ENCODE results near the gene CCDC187.
A peak's percentile ranks its signal among the peaks of the same experiment; 100 is the strongest.

CCDC187 gene

DNA sequence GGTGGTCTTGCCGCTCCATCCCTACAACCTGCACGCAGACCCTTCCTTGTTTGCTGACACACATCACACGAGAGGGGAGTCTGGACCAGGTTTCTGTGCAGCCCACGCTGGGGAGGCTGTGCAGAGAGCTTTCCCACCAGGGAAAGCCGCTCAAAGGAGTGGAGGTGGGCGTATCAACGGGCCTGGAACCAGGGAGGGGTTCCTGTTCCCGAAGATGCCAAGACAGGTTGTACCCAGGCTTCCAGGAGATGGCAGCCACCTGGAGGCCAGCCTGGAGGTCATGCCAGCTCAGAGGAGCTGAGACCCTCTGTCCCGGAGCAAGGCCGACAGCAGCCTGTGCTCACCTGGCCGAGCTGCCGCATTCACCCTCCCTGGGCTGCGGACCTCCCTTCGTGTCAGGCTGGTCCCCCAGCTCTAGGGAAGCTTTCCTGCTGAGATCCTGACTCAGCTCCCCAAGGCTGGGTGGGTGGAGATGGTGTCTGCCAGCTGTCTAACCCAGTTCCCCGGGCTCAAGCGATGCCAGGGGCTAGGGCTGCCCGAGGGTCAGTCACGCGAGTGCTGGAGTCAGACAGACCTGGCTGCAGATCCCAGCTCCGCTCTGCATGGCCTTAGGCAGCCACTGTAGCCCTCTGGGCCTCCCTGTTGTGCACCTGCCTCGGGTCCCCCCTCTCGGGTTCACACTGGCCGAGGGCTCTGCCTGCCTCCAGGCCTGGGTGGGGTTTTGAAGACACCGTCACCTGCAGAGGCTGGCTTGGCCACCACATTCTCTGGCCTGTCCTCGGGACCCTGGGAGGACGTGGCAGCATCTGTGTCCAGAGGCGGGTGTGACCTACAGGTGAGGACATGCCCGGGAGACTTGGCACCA is 29.7 kb downstream of the CCDC187 start:
- TF ChIP-seq, protein P1, sequence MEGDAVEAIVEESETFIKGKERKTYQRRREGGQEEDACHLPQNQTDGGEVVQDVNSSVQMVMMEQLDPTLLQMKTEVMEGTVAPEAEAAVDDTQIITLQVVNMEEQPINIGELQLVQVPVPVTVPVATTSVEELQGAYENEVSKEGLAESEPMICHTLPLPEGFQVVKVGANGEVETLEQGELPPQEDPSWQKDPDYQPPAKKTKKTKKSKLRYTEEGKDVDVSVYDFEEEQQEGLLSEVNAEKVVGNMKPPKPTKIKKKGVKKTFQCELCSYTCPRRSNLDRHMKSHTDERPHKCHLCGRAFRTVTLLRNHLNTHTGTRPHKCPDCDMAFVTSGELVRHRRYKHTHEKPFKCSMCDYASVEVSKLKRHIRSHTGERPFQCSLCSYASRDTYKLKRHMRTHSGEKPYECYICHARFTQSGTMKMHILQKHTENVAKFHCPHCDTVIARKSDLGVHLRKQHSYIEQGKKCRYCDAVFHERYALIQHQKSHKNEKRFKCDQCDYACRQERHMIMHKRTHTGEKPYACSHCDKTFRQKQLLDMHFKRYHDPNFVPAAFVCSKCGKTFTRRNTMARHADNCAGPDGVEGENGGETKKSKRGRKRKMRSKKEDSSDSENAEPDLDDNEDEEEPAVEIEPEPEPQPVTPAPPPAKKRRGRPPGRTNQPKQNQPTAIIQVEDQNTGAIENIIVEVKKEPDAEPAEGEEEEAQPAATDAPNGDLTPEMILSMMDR (conservative IDR thresholded peaks at IDR 0.05): no peak
- H3K27ac ChIP-seq: no peak overlapping the region

DNA sequence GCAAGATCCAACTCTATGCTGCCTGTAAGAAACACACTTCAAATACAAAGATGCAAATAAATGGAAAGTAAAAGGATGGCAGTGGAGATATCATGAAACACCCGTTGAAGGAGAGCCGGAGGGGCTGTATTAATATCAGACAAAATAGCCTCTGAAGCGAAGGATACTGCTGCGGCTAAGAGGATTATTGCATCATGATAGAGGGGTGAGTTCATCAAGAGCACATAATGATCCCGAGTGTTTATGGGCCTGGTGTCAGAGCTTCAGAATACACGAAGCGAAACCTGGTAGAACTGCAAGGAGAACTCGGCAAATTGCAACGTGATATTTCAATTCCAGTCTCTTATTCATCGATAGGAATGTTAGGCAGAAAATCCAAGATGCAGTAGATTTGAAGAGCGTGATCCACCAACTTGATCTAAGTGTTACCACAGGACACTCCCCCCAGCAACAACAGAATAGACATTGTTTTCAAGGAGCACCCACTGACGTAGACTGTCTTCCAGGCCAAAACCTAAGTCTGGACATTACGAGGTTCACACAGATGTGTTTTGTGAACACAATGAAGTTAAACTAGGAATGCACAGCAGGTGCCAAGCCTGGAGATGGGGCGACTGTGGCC is 30.5 kb downstream of the CCDC187 start:
- TF ChIP-seq, protein P1 (conservative IDR thresholded peaks at IDR 0.05): no peak
- H3K27ac ChIP-seq: no peak overlapping the region

DNA sequence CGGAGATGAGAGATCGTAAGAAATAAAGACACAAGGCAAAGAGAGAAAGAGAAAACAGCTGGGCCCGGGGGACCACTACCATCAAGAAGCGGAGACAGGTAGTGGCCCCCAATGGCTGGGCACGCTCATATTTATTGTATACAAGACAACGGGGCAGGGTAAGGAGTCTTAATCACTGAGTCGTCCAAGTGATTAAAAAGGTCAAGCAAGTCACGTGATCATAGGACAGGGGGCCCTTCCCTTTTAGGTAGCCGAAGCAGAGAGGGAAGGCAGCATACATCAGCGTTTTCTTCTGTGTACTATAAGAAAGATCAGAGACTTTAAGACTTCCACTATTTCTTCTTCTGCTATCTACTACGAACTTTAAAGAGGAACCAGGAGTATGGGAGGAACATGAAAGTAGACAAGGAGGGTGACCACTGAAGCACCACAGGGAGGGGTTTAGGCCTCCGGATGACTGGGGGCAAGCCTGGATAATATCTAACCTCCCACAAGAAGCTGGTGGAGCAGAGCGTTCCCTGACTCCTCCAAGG is 33.7 kb downstream of the CCDC187 start:
- H3K27ac ChIP-seq: no peak overlapping the region

DNA sequence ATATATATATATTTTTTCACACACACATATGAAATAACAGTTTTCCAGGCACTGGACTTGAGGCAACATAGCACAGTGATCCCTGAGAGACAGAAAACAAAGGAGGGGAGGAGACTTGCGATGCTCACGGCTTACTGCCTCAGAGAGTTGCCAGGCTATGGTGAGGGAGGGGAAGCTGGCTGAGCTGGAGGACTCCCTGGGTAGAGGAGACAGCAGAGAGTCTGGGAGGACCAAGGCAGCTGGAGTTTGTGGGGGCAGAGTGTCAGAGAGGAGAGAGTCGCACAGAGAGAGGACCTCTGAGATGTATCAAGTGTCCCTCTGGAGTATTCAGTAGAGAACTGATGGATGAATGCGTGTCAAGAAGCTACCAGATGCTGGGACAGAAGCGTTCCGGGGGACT is 35.2 kb downstream of the CCDC187 start:
- TF ChIP-seq, protein P1 (conservative IDR thresholded peaks at IDR 0.05): no peak
- H3K27ac ChIP-seq: no peak overlapping the region

More for the DNA sequence above, 33.7 kb downstream of the CCDC187 start:
- TF ChIP-seq, protein P1 (conservative IDR thresholded peaks at IDR 0.05): no peak

DNA sequence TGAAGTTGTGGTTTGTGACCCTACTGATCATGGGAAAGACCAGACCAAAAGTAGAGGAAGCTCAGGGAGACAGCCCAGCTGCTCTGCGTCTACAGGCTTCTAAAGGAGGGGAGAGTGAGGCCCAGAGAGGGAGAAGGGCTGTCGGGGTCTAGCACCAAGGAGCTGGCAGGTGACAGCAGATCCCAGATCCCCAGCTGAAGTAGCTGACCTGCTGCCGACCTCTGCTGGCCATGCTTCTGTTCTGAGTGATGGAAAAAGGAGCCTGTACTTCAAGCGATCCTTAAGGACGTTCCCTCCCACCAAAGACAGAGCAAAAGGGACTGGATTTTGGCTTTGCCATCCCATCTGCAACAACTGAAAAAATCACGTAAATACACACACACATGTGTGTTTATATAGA is 35.6 kb downstream of the CCDC187 start:
- TF ChIP-seq, protein P1 (conservative IDR thresholded peaks at IDR 0.05): 0 out of 2 replicates have a peak, but pooled peaks have one; percentile 17
- no peak overlapping the region for H3K27ac ChIP-seq

DNA sequence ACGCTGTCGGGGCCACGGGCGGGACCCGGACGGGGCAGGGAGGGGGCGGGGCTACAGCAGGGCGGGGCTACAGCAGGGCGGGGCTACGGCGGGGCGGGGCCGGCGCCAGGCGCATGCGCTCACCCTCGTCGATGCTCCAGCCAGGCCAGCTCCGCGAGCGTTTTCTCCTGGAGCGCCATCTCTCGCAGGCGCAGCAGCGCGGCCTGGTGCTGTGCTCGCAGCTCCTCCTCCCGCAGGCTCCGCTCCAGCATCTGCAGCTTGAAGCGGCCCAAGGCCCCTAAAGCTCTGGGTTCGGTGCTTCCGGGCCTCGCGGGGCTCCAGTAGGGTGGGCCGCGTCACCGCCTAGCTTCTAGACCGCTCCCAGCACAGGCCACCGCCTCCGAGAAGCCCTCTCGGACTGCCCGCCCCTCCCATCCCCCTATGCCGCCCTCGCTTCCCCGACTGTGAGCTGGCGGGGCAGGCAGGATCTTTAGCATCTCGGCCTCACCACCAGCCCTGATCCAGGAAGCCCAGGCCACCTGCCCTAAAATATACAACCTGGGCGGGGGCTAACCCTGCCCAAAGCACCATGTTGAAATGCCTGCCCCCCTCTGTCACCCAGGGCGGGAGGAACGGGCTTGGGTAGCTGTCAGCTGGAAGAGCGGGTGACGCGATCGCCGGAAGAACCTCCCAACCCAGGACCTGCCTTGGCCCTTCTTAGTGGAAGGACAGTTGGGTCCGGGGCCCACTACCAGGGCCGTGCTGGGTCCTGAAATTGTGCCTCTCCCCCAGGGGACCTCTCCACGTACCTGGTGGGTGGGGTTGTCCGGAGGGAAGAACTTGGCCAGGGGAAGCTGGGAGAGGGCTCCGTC is 36.4 kb downstream of the CCDC187 start:
- H3K27ac ChIP-seq: peak overlapping the region; percentile 75
- TF ChIP-seq, protein P1 (conservative IDR thresholded peaks at IDR 0.05): peak; percentile 36

GRCh38 chr9:136266641-136267040 is 37.3 kb downstream of the CCDC187 start:
- H3K27ac ChIP-seq: peak overlapping the region; percentile 75
